WERI-Rb-1 (cell line): Measurements from ENCODE around the gene SCYGR1.
"Not testable (repeated sequence)": the region's sequence is repeated elsewhere in the genome, so short reads cannot be mapped to it uniquely, and the experiment has no call there.

Experiments used
- DNase-seq: peaks from one replicate; pipeline ENCODE4 v3.0.0-alpha.2; 2020
- H3K27ac ChIP-seq: fragments of 250-450 bp; sonication (Bioruptor Pico); 2 replicates; pipeline ENCODE4 v1.5.1; 2020; ENCODE audit warnings: mild to moderate bottlenecking, moderate library complexity
- H3K27me3 ChIP-seq: fragments of 250-450 bp; sonication (Bioruptor Pico); 2 replicates; pipeline ENCODE4 v1.5.1; 2021; ENCODE audit warnings: mild to moderate bottlenecking, low read depth, moderate library complexity; ENCODE audit not compliant: insufficient read depth, severe bottlenecking
- H3K36me3 ChIP-seq: fragments of 250-450 bp; sonication (Bioruptor Pico); 2 replicates; pipeline ENCODE4 v1.5.1; 2020; ENCODE audit warnings: mild to moderate bottlenecking, moderate library complexity
- H3K4me3 ChIP-seq: 2 replicates; pipeline ENCODE4 v1.5.1; 2011; ENCODE audit warnings: low read depth, mild to moderate bottlenecking, control low read depth, low read length
- H3K9me3 ChIP-seq: fragments of 250-450 bp; sonication (Bioruptor Pico); 2 replicates; pipeline ENCODE4 v1.5.1; 2021; ENCODE audit warnings: mild to moderate bottlenecking, moderate library complexity; ENCODE audit not compliant: severe bottlenecking
- CTCF ChIP-seq: IDR thresholded peaks from 2 replicates; pipeline ENCODE4 v1.5.1; 2011; ENCODE audit warnings: low read depth, mild to moderate bottlenecking, control low read depth, inconsistent platforms, low read length

The SCYGR1 gene, protein sequence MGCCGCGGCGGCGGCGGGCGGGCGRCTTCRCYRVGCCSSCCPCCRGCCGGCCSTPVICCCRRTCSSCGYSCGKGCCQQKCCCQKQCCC

GRCh38 chr2:227387583-227387982 lies at the start of gene SCYGR1:
Gene SCYGR1, minus strand, starts transcription at chr2:227387949. Its CDS starts 0 bp downstream, at chr2:227387949.
- not testable (repeated sequence) for H3K4me3 ChIP-seq, DNase-seq, H3K36me3 ChIP-seq, H3K27ac ChIP-seq, H3K27me3 ChIP-seq, H3K9me3 ChIP-seq

- H3K4me3 ChIP-seq, result no peak overlapping the region
- H3K27ac ChIP-seq, result no peak overlapping the region
- DNase-seq, result no peak
- H3K36me3 ChIP-seq, result no peaks in the 10 kb centered on the region
- TF ChIP-seq CTCF, result no peak
- no peaks in the 10 kb centered on the region for H3K27me3 ChIP-seq
- no peaks in the 10 kb centered on the region for H3K9me3 ChIP-seq
These were observed 48.9 kb upstream of the SCYGR1 start for GRCh38 chr2:227436436-227437174.

GRCh38 chr2:227433171-227433570 lies 45.4 kb upstream of the SCYGR1 start:
- H3K27ac ChIP-seq, result no peak overlapping the region
- no peak overlapping the region for H3K4me3 ChIP-seq
- no peaks in the 10 kb centered on the region for H3K36me3 ChIP-seq
- H3K9me3 ChIP-seq, result no peaks in the 10 kb centered on the region
- no peaks in the 10 kb centered on the region for H3K27me3 ChIP-seq
- DNase-seq, result no peak
- no peak for TF ChIP-seq CTCF

DNA sequence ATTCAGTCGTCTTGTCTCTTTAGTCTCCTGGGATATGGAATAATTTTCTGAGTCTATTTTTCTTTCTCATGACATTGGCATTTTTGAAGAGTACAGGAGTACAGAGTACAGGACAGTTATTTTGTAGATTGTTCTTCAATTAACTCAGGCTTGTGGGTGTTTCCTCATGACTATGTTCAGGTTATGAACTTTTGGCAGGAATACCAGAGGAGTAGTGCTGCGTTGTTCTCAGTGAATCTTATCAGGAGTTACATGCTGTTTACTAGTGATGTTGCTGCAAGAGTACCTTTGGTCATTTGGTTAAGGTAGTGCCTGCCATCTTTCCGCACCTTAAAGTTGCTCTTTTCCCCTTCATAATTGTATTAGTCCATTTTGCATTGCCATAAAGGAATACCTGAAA lies 42.9 kb upstream of the SCYGR1 start:
- Histone ChIP-seq H3K36me3 (no peaks in the 10 kb centered on the region), H3K27ac (no peak overlapping the region), H3K9me3 (no peaks in the 10 kb centered on the region), H3K27me3 (no peaks in the 10 kb centered on the region), H3K4me3 (no peak overlapping the region)
- no peak for TF ChIP-seq CTCF
- DNase-seq, result no peak

- Histone ChIP-seq H3K27me3 (no peaks in the 10 kb centered on the region), H3K4me3 (no peak overlapping the region), H3K27ac (no peak overlapping the region), H3K9me3 (no peaks in the 10 kb centered on the region), H3K36me3 (no peaks in the 10 kb centered on the region)
- no peak for TF ChIP-seq CTCF
- DNase-seq, result no peak
These were observed 41.1 kb upstream of the SCYGR1 start for GRCh38 chr2:227428731-227429285.

DNA sequence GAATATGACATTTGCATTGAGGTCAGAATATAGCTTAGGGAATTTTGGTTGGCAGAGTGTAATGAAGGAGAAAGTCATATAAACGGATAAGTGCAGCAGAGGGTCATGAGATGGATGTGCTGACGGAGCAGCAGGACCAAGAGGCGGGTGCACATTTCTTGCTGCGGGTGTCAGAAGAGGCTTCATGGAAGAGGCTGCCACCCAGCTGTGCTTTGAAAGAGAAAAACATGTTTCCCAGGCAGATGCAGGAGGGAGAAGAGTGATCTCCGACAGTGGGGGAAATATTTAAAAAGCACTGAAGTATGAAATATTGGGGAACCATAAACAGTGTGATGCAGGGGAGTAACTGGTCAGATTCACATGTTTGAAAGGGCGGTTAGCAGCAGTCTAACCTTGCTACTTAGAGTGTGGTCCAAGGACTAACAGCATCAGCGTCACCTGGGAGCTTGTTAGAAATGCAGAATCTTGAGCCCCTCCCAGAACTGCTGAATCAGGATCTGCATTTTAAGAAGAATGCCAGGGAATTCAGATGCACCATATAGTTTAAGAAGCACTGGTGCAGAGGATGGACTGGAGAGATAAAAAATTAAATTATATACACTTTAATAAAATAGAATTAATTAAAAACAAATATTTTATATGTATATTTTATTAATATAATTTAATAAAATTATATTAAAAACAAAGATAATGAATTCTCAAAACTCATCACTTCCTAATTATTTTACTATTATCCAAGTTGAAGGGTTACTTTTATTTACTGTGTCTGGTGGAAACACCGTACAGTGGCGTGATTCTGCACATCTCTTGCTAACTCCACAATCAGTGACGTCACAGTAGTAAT lies 36.1 kb upstream of the SCYGR1 start:
- Histone ChIP-seq H3K36me3 (no peaks in the 10 kb centered on the region), H3K27ac (no peak overlapping the region), H3K4me3 (no peak overlapping the region), H3K9me3 (no peaks in the 10 kb centered on the region), H3K27me3 (no peaks in the 10 kb centered on the region)
- TF ChIP-seq CTCF, result no peak
- DNase-seq, result no peak
